HG03565 (cell line): ENCODE measurements around the gene OTOGL.
"Not testable (repeated sequence)": the region's sequence is repeated elsewhere in the genome, so short reads cannot be mapped to it uniquely, and the experiment has no call there.

Source experiments
- ATAC-seq: cut with Tn5 transposase; IDR thresholded peaks from one replicate; pipeline ENCODE4 v1.9.1; 2021; ENCODE audit warnings: mild to moderate bottlenecking, moderate library complexity; ENCODE audit not compliant: unreplicated experiment

Gene OTOGL

GRCh38 chr12:80213871-80214270 lies 114.5 kb downstream of the OTOGL start:
- ATAC-seq: no peak

GRCh38 chr12:80217011-80217535 lies 117.7 kb downstream of the OTOGL start:
- no peak for ATAC-seq

GRCh38 chr12:80218925-80219324 lies 119.6 kb downstream of the OTOGL start:
- ATAC-seq: not testable (repeated sequence)

GRCh38 chr12:80219345-80219744 lies 120.0 kb downstream of the OTOGL start:
- no peak for ATAC-seq

- ATAC-seq: no peak
These were observed 122.9 kb downstream of the OTOGL start for GRCh38 chr12:80222261-80222660.

- no peak for ATAC-seq
These were observed 127.2 kb downstream of the OTOGL start for GRCh38 chr12:80226576-80226975.

GRCh38 chr12:80227904-80228303 lies 128.6 kb downstream of the OTOGL start:
- ATAC-seq: not testable (repeated sequence)

GRCh38 chr12:80230068-80230467 lies 130.7 kb downstream of the OTOGL start:
- no peak for ATAC-seq

- ATAC-seq: no peak
These were observed 133.5 kb downstream of the OTOGL start for GRCh38 chr12:80232837-80233236.

- no peak for ATAC-seq
These were observed 134.6 kb downstream of the OTOGL start for GRCh38 chr12:80233926-80234325.

- ATAC-seq: no peak
These were observed 135.3 kb downstream of the OTOGL start for GRCh38 chr12:80234667-80235066.

- ATAC-seq: no peak
These were observed 136.6 kb downstream of the OTOGL start for GRCh38 chr12:80235944-80236343.

GRCh38 chr12:80239867-80240266 lies 140.5 kb downstream of the OTOGL start:
- no peak for ATAC-seq

GRCh38 chr12:80241576-80242273 lies 142.4 kb downstream of the OTOGL start:
- ATAC-seq: no peak

GRCh38 chr12:80242321-80242720 lies 143.0 kb downstream of the OTOGL start:
- ATAC-seq: no peak

GRCh38 chr12:80249581-80249980 lies 150.2 kb downstream of the OTOGL start:
- ATAC-seq: not testable (repeated sequence)

- ATAC-seq: no peak
These were observed 158.6 kb downstream of the OTOGL start for GRCh38 chr12:80257920-80258319.

- ATAC-seq: no peak
These were observed 160.9 kb downstream of the OTOGL start for GRCh38 chr12:80260269-80260668.

- no peak for ATAC-seq
These were observed 162.1 kb downstream of the OTOGL start for GRCh38 chr12:80261403-80261802.

- no peak for ATAC-seq
These were observed 163.0 kb downstream of the OTOGL start for GRCh38 chr12:80262346-80262745.

GRCh38 chr12:80262771-80263170 lies 163.4 kb downstream of the OTOGL start:
- no peak for ATAC-seq

- ATAC-seq: no peak
These were observed 165.0 kb downstream of the OTOGL start for GRCh38 chr12:80264386-80264785.

GRCh38 chr12:80264891-80265290 lies 165.6 kb downstream of the OTOGL start:
- no peak for ATAC-seq
